Myocyte (in vitro differentiated cells): ENCODE results near the gene KCNH5. TPM values are rescaled to one million over a fixed set of nuclear protein-coding genes. Genes with fewer than 3 reads are reported as not detected.

Experiments used
- DNase-seq: peaks from one replicate; pipeline ENCODE4 v3.0.0-alpha.2; 2012; ENCODE audit warnings: low read depth
- total RNA-seq: library from RNA; depleted of rRNA; stranded (reverse); fragments of >200 nt; gene quantifications from 2 replicates; pipeline ENCODE4 v1.2.3, GENCODE V29; 2014

KCNH5 gene
- total RNA-seq, 1 donor from 2014 or later = not detected

GRCh38 chr14:63009495-63009894 lies 35.8 kb downstream of the KCNH5 start:
- no peak for DNase-seq

- DNase-seq = no peak
Measured at GRCh38 chr14:63006531-63006930, 38.7 kb downstream of the KCNH5 start.

- DNase-seq = no peak
Measured at GRCh38 chr14:62994096-62994495, 51.2 kb downstream of the KCNH5 start.

- no peak for DNase-seq
Measured at GRCh38 chr14:62988967-62989366, 56.3 kb downstream of the KCNH5 start.

- no peak for DNase-seq
Measured at GRCh38 chr14:62983821-62984220, 61.4 kb downstream of the KCNH5 start.

- DNase-seq = no peak
Measured at GRCh38 chr14:62980693-62981092, 64.6 kb downstream of the KCNH5 start.

GRCh38 chr14:62957562-62957961 lies 87.7 kb downstream of the KCNH5 start:
- DNase-seq = peak; percentile 48

- no peak for DNase-seq
Measured at GRCh38 chr14:62956413-62956812, 88.8 kb downstream of the KCNH5 start.

GRCh38 chr14:62954165-62954564 lies 91.1 kb downstream of the KCNH5 start:
- no peak for DNase-seq

- no peak for DNase-seq
Measured at GRCh38 chr14:62952226-62952625, 93.0 kb downstream of the KCNH5 start.

GRCh38 chr14:62947301-62947700 lies 98.0 kb downstream of the KCNH5 start:
- no peak for DNase-seq

GRCh38 chr14:62946221-62946620 lies 99.0 kb downstream of the KCNH5 start:
- DNase-seq = no peak

GRCh38 chr14:62943202-62943601 lies 102.1 kb downstream of the KCNH5 start:
- no peak for DNase-seq

GRCh38 chr14:62939970-62940369 lies 105.3 kb downstream of the KCNH5 start:
- DNase-seq = no peak

GRCh38 chr14:62938778-62939177 lies 106.5 kb downstream of the KCNH5 start:
- no peak for DNase-seq

- DNase-seq = no peak
Measured at GRCh38 chr14:62934439-62934838, 110.8 kb downstream of the KCNH5 start.

GRCh38 chr14:62921466-62921865 lies 123.8 kb downstream of the KCNH5 start:
- no peak for DNase-seq

GRCh38 chr14:62916551-62916950 lies 128.7 kb downstream of the KCNH5 start:
- no peak for DNase-seq

- no peak for DNase-seq
Measured at GRCh38 chr14:62914873-62915272, 130.4 kb downstream of the KCNH5 start.

GRCh38 chr14:62914025-62914424 lies 131.2 kb downstream of the KCNH5 start:
- DNase-seq = no peak

GRCh38 chr14:62908506-62908905 lies 136.8 kb downstream of the KCNH5 start:
- no peak for DNase-seq

GRCh38 chr14:62905566-62905965 lies 139.7 kb downstream of the KCNH5 start:
- DNase-seq = no peak

- DNase-seq = no peak
Measured at GRCh38 chr14:62897771-62898170, 147.5 kb downstream of the KCNH5 start.

GRCh38 chr14:62896932-62897456 lies 148.3 kb downstream of the KCNH5 start:
- DNase-seq = no peak
